GM12878 (cell line): ENCODE measurements around the gene LMOD1.

Experiments
- CTCF ChIP-seq, 3 experiments: IDR thresholded peaks in 2 of 3; conservative IDR thresholded peaks in 1 of 3; 2 replicates each; pipeline ENCODE4 v1.5.1; 2011; ENCODE audit warnings: low read depth in 3 of 3, low read length in 3 of 3, mild to moderate bottlenecking in 3 of 3, control low read depth in 2 of 3, moderate library complexity in 2 of 3, inconsistent platforms in 1 of 3, mixed read lengths in 1 of 3; ENCODE audit not compliant: control insufficient read depth in 2 of 3, insufficient read depth in 1 of 3; ENCODE audit errors: extremely low read depth in 1 of 3
- E2F8 ChIP-seq: fragments of 450-650 bp; IDR thresholded peaks from 2 replicates; pipeline ENCODE4 v1.6.1; 2018; ENCODE audit warnings: mild to moderate bottlenecking, low read depth, moderate library complexity; ENCODE audit not compliant: partially characterized antibody
- EZH2 ChIP-seq: IDR thresholded peaks from 2 replicates; pipeline ENCODE4 v1.6.1; 2012; ENCODE audit warnings: low read depth, mild to moderate bottlenecking, control low read depth, inconsistent platforms, low read length, borderline replicate concordance; ENCODE audit not compliant: control insufficient read depth
- HDAC2 ChIP-seq: fragments of 200-600 bp; sonication (generic); IDR thresholded peaks from 2 replicates; pipeline ENCODE4 v1.6.1; 2017
- MXI1 ChIP-seq: fragments of 150-350 bp; IDR thresholded peaks from 2 replicates; pipeline ENCODE4 v1.6.1; 2011; ENCODE audit warnings: low read depth, mild to moderate bottlenecking, inconsistent platforms, low read length, improper control_type of control experiment
- POLR2AphosphoS5 ChIP-seq: IDR thresholded peaks from 2 replicates; pipeline ENCODE4 v1.6.1; 2011; ENCODE audit warnings: mild to moderate bottlenecking, low read length, inconsistent platforms
- RAD21 ChIP-seq: IDR thresholded peaks from 2 replicates; pipeline ENCODE4 v1.6.1; 2011; ENCODE audit warnings: mild to moderate bottlenecking, low read depth, low read length, moderate library complexity; ENCODE audit not compliant: insufficient read depth
- REST ChIP-seq: IDR thresholded peaks from 2 replicates; pipeline ENCODE4 v1.6.1; 2012; ENCODE audit warnings: mild to moderate bottlenecking, low read depth, low read length
- SMC3 ChIP-seq: IDR thresholded peaks from 2 replicates; pipeline ENCODE4 v1.6.1; 2011; ENCODE audit warnings: low read length, improper control_type of control experiment, borderline replicate concordance
- TCF7 ChIP-seq: IDR thresholded peaks from 2 replicates; pipeline ENCODE4 v1.6.1; 2014; ENCODE audit warnings: antibody characterized with exemption, borderline replicate concordance
- YY1 ChIP-seq: IDR thresholded peaks from 2 replicates; pipeline ENCODE4 v1.6.1; 2011; ENCODE audit warnings: low read depth, mild to moderate bottlenecking, low read length
- ZNF207 ChIP-seq: fragments of 450-650 bp; IDR thresholded peaks from 2 replicates; pipeline ENCODE4 v1.6.1; 2014; ENCODE audit warnings: antibody characterized with exemption, mild to moderate bottlenecking, borderline replicate concordance

- TF ChIP-seq E2F8, result no peak
- TF ChIP-seq CTCF (IDR thresholded peaks at IDR 0.05 in 2 of 3, conservative IDR thresholded peaks at IDR 0.05 in 1 of 3; ENCODE audit: control insufficient read depth in 2 of 3, extremely low read depth in 1 of 3, insufficient read depth in 1 of 3, low read depth in 3 of 3, low read length in 3 of 3), result no peak
- TF ChIP-seq RAD21, result no peak
- no peak for TF ChIP-seq SMC3
- no peak for TF ChIP-seq EZH2
- no peak for TF ChIP-seq REST
- TF ChIP-seq YY1, result no peak
- no peak for TF ChIP-seq ZNF207
- no peak for TF ChIP-seq MXI1
- no peak for TF ChIP-seq TCF7
- no peak for TF ChIP-seq POLR2AphosphoS5
- no peak for TF ChIP-seq HDAC2
Observed at GRCh38 chr1:201914456-201915235, 31.7 kb downstream of the LMOD1 start.
